ENCODE data around the gene ZNF341.
A peak's percentile ranks its signal among the peaks of the same experiment; 100 is the strongest.

ZNF341 gene

DNA sequence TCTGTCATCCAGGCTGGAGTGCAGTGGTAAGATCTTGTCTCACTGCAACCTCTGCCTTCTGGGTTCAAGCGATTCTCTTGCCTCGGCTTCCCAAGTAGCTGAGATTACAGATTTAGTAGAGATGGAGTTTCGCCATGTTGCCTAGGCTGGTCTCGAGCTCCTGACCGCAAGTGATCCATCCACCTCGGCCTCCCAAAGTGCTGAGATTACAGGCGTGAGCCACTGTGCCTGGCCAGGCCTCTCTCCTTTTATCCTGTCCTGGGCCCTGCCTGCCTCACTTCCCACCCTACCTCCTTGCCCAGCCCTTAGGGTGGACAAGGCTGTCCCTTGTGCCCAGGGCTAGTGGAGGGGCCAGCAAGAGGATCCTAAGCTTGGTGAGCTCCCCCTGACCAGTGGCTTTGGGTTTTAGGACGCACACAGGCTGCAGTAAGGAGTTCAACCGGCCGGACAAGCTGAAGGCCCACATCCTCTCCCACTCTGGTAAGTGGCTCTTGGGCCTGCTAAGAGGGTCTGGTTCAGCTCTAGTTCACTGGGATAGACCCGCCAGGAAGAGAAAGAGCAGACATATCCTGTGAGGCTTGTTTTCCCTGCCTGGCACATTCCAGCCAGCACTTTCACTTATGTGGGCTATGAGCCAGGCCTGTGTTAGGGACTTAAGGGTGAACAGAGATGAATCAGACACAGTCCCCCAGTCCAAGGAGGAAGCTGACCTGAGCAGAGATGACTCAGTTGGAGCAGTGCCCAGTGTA lies 57.5 kb downstream of the ZNF341 start (continued):
- no peak for TF ChIP-seq ZBTB20 (tag by site-specific recombination; IDR thresholded peaks at IDR 0.05)
- peak; percentile 88 for TF ChIP-seq ZNF366 (tag by site-specific recombination; conservative IDR thresholded peaks at IDR 0.05)
- no peak for TF ChIP-seq SCRT1 (tag by site-specific recombination; IDR thresholded peaks at IDR 0.05; ENCODE audit: borderline replicate concordance)

DNA sequence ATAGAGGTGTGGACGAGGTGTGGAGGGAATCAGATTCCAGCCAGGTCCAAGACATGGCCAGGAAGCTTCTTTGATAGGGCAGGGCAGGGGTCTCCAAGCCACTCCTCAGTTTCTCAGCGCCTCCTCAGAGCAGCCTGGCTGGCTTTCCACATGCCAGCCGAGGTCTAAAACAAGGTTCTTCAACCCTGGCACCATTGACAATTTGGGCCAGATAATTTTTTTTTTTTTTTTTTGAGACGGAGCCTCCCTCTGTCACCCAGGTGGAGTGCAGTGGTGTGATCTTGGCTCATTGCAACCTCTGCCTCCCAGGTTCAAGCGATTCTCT lies 58.0 kb downstream of the ZNF341 start:
- CTCF ChIA-PET: interaction anchor here (0.6 to 1.6 kb wide), 3 partner anchors 72 to 1825 kb away, joined by 3 to 4 read pairs (median 3); no protein-coding TSS in a partner anchor
- POLR2A ChIA-PET: no interaction called here
- H3K9me3 ChIP-seq (ENCODE audit: control insufficient read depth, insufficient read depth, low read depth, low read length): no peaks in the 10 kb centered on the region
- H3K4me1 ChIP-seq (ENCODE audit: control insufficient read depth, insufficient read depth, low read length): no peaks in the 10 kb centered on the region
- no peak overlapping the region for H3K4me3 ChIP-seq (ENCODE audit: low read depth, low read length)
- TF ChIP-seq ZNF140 (tag by site-specific recombination; IDR thresholded peaks at IDR 0.05) (no peak), ZNF366 (tag by site-specific recombination; conservative IDR thresholded peaks at IDR 0.05) (0 out of 2 replicates have a peak, but pooled peaks have one; percentile 2), SCRT1 (tag by site-specific recombination; IDR thresholded peaks at IDR 0.05; ENCODE audit: borderline replicate concordance) (no peak), SP7 (tag by site-specific recombination; IDR thresholded peaks at IDR 0.05) (0 out of 2 replicates have a peak, but pooled peaks have one; percentile 2)
- TF ChIP-seq, protein P1, sequence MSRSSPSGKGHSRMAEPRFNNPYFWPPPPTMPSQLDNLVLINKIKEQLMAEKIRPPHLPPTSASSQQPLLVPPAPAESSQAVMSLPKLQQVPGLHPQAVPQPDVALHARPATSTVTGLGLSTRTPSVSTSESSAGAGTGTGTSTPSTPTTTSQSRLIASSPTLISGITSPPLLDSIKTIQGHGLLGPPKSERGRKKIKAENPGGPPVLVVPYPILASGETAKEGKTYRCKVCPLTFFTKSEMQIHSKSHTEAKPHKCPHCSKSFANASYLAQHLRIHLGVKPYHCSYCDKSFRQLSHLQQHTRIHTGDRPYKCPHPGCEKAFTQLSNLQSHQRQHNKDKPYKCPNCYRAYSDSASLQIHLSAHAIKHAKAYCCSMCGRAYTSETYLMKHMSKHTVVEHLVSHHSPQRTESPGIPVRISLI (tag by site-specific recombination; IDR thresholded peaks at IDR 0.05): 0 out of 2 replicates have a peak, but pooled peaks have one; percentile 35
- TF ChIP-seq, protein P2, sequence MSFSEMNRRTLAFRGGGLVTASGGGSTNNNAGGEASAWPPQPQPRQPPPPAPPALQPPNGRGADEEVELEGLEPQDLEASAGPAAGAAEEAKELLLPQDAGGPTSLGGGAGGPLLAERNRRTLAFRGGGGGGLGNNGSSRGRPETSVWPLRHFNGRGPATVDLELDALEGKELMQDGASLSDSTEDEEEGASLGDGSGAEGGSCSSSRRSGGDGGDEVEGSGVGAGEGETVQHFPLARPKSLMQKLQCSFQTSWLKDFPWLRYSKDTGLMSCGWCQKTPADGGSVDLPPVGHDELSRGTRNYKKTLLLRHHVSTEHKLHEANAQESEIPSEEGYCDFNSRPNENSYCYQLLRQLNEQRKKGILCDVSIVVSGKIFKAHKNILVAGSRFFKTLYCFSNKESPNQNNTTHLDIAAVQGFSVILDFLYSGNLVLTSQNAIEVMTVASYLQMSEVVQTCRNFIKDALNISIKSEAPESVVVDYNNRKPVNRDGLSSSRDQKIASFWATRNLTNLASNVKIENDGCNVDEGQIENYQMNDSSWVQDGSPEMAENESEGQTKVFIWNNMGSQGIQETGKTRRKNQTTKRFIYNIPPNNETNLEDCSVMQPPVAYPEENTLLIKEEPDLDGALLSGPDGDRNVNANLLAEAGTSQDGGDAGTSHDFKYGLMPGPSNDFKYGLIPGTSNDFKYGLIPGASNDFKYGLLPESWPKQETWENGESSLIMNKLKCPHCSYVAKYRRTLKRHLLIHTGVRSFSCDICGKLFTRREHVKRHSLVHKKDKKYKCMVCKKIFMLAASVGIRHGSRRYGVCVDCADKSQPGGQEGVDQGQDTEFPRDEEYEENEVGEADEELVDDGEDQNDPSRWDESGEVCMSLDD (tag by site-specific recombination; IDR thresholded peaks at IDR 0.05): no peak
- TF ChIP-seq, protein P3, sequence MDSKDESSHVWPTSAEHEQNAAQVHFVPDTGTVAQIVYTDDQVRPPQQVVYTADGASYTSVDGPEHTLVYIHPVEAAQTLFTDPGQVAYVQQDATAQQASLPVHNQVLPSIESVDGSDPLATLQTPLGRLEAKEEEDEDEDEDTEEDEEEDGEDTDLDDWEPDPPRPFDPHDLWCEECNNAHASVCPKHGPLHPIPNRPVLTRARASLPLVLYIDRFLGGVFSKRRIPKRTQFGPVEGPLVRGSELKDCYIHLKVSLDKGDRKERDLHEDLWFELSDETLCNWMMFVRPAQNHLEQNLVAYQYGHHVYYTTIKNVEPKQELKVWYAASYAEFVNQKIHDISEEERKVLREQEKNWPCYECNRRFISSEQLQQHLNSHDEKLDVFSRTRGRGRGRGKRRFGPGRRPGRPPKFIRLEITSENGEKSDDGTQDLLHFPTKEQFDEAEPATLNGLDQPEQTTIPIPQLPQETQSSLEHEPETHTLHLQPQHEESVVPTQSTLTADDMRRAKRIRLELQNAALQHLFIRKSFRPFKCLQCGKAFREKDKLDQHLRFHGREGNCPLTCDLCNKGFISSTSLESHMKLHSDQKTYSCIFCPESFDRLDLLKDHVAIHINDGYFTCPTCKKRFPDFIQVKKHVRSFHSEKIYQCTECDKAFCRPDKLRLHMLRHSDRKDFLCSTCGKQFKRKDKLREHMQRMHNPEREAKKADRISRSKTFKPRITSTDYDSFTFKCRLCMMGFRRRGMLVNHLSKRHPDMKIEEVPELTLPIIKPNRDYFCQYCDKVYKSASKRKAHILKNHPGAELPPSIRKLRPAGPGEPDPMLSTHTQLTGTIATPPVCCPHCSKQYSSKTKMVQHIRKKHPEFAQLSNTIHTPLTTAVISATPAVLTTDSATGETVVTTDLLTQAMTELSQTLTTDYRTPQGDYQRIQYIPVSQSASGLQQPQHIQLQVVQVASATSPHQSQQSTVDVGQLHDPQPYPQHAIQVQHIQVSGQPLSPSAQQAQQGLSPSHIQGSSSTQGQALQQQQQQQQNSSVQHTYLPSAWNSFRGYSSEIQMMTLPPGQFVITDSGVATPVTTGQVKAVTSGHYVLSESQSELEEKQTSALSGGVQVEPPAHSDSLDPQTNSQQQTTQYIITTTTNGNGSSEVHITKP (tag by site-specific recombination; IDR thresholded peaks at IDR 0.05): peak; percentile 92
- no peak overlapping the region for H3K27ac ChIP-seq (ENCODE audit: extremely low read depth, low read depth, low read length)
- no peaks in the 10 kb centered on the region for H3K36me3 ChIP-seq (ENCODE audit: control insufficient read depth in 2 of 2, insufficient read depth in 1 of 2, low read length in 2 of 2)

DNA sequence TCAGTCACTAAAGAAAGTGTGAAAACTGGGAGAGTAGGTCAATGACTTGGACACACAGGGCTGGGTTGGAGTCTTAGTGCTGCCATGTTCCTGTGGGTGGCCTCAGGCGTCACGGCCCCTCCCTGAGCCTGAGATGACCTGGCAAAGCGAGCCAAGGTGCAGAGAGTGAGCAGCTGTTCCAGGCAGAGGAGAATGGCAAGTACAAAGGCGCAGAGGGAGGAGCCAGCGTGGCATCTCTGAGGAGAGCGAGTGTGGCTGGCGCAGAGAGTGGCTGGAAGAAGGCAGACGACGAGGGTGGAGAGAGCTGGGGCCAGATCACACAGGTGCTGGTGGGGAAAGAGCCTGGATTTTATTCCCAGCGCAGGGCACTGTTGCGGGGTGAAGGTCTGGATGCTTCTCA lies 58.8 kb downstream of the ZNF341 start:
- no peaks in the 10 kb centered on the region for H3K9me3 ChIP-seq (ENCODE audit: control insufficient read depth, insufficient read depth, low read depth, low read length)
- ChIA-PET POLR2A (no interaction called here), CTCF (interaction anchor here (0.8 to 2.5 kb wide), 3 partner anchors 11 to 71 kb away, joined by 4 to 7 read pairs (median 4); no protein-coding TSS in a partner anchor)
- no peaks in the 10 kb centered on the region for H3K36me3 ChIP-seq (ENCODE audit: control insufficient read depth in 2 of 2, insufficient read depth in 1 of 2, low read length in 2 of 2)
- no peaks in the 10 kb centered on the region for H3K4me1 ChIP-seq (ENCODE audit: control insufficient read depth, insufficient read depth, low read length)
- no peak overlapping the region for H3K4me3 ChIP-seq (ENCODE audit: low read depth, low read length)
- no peak overlapping the region for H3K27ac ChIP-seq (ENCODE audit: extremely low read depth, low read depth, low read length)
- TF ChIP-seq ZNF426 (tag by site-specific recombination; IDR thresholded peaks at IDR 0.05) (no peak), PRDM1 (tag by site-specific recombination; IDR thresholded peaks at IDR 0.05) (peak; percentile 28; the same call in 1 of the 2 replicates), ZFP3 (tag by site-specific recombination; IDR thresholded peaks at IDR 0.05; ENCODE audit: low read depth) (no peak)

All from HEK293 (cell line).